Femur (tissue), 1 donor: ENCODE data around the gene GLB1L3.
"Not testable (repeated sequence)": the region's sequence is repeated elsewhere in the genome, so short reads cannot be mapped to it uniquely, and the experiment has no call there.

Source experiments
- DNase-seq: peaks from one replicate; pipeline ENCODE4 v3.0.0-alpha.2; 2017

GLB1L3 gene

DNA sequence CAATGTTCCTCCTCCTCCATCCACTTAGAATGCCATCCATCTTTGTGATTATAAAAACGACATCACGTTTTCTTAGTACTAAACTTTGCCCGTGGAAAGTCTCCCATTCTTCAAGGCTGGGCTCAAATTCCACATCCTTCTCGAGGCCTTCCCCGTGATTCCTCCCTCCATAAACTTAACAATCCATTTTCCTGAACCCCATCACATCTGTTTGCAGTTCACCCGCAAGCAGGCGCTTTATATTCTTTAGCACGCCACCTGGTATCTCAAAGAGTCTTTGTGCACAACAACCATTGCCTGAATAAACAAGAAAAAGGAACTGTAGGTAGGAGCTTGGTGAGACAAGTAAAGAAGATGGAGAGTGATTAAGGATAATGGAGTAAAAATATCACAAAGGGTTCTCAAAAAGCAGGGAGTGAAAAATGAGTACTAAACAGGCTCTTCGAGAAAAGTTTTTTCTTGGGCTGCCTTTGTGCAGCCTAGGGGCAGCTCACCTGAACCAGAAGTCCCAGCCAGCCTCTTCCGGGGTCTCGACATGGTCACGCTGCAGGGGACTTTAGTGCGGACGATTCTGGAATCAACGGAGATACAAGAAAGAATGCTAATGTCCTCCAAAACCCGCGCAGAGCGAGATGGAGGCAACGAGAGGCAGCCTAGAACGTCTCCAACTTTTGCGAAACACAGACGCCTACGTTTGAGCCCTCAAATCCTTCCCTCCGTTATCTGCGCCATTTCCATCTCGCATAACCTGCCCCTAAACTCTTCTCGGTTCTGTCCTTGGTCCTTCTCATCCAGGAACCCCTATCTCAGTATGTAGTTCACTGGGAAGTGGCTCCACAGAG is 23.6 kb upstream of the GLB1L3 start:
- peak; percentile 41 for DNase-seq

DNA sequence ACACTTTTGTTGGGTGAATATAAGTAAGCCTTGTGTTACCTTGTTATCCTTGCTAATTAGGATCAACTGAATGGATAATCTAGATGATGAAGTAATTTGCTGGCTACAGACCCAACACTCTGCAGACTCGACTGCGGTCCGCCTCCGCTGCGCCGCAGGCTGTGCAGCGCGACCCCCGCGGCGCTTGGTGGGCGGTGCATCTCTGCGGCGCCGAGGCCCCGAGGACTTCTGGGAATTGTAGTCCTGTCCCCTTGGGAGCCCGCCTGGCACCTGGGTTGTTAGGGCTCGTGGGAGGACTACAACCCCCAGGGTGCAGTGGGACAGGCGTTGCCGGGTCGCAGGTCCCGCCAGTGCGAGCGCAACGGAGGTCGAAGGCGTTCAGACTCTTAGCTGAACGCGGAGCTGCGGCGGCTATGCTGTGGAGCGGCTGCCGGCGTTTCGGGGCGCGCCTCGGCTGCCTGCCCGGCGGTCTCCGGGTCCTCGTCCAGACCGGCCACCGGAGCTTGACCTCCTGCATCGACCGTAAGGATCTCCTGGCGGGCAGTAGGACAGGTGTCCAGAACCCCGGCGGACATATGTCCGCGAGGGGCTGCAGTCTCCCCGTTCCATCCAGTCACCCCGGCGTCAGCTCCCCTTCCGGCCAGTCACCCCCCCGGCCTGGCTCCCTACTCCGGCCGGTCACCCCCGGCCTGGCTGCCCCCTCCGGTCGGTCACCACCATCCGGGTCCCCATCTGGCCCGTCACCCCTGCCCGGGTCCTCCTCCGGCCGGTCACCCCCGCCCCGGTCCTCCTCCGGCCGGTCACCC is 22.8 kb upstream of the GLB1L3 start, which contains the start of the genes ACAD8 and THYN1:
Gene ACAD8 (plus strand): TSS at position 381 of the 806 bp plus-strand sequence. CDS start 33 bp downstream, at position 414.
Gene THYN1 (minus strand): TSS at position 165 of the 806 bp plus-strand sequence. CDS start 470 bp downstream, outside the sequence.
- peak; percentile 97 for DNase-seq

DNA sequence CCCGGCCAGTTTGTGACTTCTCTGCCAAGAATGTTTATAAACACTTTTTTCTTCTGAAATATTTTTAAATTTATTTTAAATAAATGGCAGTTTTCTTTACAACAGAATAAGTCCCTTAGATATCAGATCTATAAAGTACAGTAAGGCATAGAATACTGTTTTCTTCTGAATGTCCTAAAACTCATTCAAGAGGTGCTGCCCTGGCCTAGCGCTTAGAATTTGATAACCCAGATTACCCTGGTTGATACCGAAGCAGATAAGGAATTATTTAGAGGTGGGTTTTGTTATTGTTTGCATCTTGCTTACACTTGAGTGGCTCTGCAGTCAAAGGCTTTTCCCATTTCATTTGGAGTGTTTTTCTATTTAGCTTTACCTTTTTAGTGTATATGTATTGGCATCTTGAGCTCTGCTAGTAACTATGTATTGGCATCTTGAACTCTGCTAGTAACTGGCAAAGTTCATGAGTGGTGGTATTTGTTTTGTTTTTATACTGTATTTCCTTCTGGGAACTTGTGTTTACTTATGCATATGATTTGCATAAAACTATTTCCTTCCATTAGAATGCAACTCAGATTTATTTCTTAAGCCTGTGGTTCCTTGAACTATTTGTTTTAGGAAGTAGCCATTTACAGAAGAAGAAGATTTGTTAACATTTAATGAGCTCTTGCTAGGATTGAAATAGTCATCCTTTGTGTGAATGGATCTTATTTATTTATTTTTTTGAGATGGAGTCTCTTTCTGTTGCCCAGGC is 21.6 kb upstream of the GLB1L3 start:
- no peak for DNase-seq

DNA sequence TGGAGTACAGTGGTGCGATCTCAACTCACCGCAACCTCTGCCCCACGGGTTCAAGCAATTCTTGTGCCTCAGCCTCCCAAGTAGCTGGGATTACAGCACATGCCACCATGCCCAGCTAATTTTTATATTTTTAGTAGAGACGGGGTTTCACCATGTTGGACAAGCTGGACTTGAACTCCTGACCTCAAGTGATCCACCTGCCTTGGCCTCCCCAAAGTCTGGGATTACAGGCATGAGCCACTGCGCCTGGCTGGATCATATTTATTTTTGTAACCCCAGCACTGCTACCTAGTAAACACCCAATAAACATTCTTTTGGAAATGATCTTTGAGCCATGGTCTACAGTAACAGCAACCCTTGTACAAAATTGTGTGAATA is 21.0 kb upstream of the GLB1L3 start:
- DNase-seq, result not testable (repeated sequence)

DNA sequence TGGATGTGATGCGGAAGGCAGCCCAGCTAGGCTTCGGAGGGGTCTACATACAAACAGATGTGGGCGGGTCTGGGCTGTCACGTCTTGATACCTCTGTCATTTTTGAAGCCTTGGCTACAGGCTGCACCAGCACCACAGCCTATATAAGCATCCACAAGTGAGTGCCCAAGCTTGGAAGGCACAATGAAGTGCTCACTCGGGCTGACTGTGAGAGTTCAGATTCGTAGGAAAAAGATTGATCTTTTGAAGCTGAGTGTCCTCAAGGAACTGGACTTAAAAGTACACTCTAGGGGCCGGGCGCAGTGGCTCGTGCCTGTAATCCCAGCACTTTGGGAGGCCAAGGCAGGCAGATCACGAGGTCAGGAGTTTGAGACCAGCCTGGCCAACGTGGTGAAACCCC is 19.1 kb upstream of the GLB1L3 start:
- DNase-seq, result no peak

DNA sequence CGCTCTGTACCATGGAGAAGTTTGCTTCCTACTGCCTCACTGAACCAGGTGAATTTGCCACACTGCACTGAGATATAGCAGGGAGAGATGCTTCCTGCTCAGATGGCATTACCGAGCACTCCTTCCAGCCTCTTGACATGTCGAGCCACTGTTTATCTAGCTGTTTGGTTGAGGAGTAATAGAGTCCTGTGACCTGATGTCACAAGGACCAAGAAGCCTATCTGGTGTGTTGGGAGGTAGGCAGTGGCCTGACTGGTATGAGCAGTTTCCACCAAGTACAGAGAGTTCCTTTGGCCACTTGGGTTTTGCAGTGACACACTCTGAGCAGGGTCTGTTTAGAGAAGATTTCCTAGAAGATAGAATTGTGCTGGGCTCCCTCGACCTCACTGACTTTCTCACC is 17.6 kb upstream of the GLB1L3 start:
- DNase-seq, result no peak

DNA sequence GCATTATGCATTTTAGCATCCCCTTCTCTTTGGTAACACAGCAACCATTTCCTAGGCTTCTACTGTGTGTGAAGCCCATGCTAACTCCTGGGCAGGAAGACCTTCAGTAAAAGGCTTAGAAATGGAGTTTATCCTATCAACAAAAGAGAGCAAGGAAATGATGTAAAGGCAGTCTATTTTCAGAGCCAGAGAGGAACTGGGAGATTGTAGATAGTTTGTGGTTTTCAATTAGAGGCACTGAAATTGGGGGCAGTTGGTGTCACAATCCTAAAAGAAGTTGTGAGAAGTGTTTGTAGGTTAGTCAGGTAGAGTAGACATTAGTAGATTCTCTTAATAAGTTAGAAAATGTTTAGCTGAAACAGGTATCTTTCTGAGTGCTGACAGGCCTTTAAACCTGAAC is 15.7 kb upstream of the GLB1L3 start:
- no peak for DNase-seq

DNA sequence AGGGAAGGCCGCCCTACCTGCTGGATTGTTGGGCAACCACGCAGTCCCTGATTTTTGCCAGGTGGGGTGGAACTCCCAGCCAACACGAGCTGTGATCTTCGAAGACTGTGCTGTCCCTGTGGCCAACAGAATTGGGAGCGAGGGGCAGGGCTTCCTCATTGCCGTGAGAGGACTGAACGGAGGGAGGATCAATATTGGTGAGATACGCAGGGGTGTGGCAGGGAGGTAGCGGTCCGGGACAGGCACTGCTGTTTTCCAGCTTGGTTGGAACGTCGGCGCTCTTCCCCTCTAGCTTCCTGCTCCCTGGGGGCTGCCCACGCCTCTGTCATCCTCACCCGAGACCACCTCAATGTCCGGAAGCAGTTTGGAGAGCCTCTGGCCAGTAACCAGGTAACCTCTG is 15.2 kb upstream of the GLB1L3 start:
- no peak for DNase-seq

DNA sequence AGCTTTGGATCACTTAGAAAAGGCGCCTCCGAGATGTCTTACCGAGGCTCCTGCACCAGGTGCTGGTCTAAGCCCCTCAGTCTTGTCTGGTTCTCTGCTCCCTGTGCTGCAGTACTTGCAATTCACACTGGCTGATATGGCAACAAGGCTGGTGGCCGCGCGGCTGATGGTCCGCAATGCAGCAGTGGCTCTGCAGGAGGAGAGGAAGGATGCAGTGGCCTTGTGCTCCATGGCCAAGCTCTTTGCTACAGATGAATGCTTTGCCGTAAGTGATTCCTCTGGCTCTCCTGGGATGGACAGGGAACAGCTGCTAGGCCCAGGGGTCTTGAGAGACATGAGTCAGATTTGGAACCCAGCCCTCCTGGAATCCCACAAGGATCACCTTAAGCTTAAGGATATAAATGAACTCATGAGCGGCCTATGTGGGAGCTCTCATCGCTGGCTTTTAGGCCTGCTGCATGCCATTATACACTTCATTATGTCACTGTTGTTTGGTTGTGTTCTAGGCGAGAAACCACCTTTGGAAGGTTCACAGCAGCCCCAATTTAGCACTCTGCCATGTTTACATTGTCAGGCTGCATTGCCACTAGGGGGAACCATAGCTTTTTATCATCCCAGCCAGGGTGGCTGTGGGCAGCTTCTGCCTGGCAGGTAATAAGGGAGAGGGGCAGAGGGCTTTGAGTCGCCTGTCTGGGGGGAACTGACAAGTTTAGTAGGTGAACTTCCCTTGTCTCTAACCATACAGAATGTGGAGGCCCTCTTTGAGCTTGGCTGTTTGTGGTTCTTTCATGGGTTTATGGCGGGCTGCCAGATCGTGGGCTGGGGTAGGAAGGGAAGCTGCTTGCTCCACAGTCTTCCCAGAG is 14.3 kb upstream of the GLB1L3 start:
- peak; percentile 34 for DNase-seq

DNA sequence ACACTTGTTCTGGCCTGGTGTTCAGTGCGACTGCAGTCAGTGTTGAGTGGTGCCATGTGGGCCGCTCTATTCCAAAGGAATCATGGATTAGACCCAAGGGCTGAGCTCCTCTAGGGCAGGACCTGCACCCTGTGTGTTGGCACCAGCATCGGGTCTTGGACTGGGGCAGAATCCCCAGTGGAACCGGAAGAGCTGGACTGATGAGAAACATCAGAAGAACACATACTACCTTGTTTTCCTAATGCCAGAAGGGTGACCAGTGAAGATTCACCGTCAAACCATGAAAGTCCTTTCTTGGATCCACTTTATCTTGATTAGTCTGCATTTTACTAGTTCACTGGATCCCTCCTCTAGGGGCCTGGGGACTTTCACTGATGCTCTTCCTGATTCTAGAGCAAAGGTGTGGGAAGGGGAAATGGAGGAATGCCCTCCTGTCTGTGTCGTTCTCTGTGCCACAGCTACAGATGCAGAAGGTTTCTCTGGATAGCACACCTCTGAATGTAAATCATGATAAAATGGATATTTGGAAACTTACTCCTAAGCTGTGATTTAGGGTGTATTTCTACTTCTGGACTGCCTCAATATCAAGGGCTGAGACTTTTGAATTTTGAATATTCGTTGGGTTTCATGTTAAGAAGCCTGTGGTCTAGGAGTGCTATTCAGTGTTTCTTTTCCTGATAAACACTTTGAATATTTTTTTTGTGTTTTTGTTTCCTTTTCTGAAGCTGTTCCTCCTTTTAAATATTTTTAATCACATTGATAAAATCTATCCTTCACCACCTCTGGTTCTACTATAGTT is 11.0 kb upstream of the GLB1L3 start:
- no peak for DNase-seq

DNA sequence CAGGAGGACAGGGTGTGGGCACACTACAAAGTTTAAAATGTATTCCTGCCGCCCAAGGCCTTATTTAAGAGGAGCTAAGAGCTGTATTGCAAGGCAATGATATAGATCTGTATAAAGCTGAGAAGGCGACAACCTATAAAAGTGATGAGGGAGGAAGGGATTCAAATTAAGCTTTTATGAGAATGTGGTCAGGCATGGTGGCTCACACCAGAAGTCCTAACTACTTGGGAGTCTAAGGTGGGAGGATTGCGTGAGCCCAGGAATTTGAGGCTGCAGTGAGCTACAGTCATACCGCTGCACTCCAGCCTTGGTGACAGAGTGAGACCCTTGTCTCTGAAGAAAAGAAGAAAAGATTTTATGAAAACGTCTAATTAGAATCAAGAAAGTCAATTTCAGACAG is 9.7 kb upstream of the GLB1L3 start:
- DNase-seq, result no peak

DNA sequence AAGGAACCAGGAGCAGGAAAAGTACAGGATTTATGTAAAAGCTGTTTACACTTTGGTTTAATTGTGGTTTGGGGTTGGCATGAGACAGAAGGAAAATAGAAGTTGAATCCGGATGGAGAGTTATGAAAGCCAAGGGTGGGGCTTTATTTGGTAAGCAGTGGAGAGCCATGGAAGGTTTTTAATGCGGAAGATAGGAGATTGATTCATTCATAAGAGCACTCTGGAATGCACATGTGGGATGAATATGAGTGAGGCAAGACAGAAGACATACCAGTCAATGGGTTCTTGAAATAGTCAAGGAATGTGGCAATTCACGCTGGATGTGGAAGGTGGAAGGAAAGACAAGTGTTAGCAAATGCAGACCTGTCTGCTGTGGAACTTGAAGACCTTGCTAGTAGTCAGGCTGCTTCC is 9.3 kb upstream of the GLB1L3 start:
- DNase-seq, result no peak

DNA sequence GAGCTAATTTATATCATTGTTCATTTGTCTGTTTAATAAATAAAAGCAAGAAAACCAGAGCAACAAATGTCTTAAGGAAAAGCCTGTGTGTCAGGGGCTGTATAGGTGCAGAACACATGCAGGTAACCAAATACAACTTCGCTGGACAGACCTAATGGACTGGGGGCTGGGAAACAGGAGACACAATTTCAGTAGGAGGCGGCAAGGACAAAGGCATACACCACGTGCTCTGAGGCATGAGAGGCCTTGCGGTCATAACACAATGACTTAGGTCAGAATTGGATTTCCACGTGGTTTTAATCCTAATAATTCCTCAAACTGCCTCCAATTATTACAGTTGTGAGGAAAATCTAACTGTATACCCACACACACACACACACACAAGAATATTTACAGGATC is 8.7 kb upstream of the GLB1L3 start:
- DNase-seq, result no peak

DNA sequence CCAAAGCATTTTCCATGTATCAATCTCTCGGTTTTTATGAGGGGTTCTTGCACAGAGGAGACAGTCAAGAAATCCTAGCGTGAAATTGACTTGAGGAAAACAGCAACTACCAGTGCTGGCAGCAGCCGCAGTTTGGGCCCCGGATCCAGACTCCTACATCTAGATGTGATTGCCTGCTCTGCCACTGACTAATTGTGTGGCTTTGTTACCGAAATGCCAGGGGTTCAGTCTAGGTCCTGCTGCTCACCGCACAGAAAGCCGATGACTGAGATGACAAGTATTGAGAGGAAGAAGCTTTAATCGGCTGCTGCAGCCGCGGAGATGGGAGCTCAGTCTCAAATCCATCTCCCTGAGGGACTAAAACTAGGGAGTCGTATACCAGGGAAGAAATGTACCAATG is 8.2 kb upstream of the GLB1L3 start:
- DNase-seq, result no peak

DNA sequence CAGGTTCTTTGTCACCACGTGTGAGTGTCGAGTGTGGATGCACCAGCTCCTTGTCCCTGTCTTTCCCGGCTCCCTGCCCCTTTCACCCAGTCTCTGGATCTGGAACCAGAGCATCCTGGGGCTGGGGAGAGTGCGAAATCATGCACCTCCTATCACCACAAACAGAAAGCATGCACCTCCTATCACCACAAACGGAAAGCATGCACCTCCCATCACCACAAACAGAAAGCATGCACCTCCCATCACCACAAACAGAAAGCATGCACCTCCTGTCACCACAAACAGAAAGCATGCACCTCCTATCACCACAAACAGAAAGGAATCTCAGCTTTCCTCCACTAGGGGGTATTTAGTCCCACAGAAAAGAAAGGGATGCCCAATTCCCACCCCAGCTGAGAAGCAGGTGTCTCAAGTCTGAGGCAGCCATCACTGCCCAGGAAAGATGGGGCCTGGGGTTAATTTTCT is 5.9 kb upstream of the GLB1L3 start:
- no peak for DNase-seq

DNA sequence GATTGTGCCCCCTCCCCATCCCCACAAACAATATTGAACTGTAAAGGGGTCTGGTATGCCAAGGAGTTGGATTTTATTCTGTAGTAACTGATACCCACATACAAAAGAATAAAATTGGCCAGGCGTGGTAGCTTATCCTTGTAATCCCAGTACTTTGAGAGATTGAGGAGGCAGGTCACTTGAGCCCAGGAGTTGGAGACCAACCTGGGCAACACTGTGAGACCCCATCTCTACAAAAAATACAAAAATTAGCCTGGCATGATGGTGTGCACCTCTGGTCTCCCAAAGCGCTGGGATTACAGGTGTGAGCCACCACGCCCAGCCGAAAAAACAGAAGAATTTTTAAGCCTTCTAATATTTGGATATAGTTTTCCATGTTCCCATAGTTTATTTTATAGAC is 4.2 kb upstream of the GLB1L3 start:
- DNase-seq, result no peak

DNA sequence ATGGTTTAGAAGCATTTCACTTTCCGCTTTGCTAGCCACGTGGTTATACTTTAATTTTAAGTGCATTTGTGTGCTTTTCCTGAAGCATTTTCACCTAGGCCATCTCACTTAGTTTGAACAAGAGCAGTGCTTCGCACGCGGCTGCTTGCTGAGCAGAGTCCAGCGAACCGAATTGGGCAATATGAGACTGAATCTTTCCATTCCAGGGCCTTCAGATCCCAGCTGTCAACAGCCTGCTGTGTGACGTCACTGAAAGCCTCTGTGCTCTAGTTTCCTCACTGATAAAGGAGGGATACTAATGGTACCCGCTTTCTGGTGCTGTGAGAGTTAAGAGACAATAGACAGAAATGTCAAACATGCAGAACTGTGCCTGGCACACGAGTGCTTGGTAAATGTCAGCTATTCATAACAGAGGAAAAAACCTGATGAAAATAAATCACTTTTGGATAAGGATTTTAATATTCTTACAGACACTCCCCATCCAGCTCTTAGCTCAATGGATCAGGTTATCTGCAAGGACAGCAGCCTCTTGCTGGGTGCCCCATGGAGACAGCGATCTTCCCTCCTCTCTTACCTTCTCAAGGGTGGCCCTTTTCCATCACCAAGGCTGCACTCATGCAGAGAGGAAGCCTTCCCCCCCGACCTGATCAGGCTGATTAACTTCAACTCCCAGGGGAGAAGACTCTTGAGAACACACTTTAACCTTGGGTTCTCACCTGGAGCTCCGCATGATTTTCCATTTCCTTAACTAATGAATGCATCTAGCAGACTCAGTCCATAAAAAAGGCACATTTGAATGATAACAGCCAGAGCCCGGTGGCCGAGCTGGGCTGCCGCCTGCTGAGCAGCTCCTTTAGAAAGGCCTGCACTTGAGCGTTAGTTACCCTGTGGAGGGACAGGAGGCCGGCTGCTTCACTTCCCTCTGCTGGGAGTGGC is 3.5 kb upstream of the GLB1L3 start:
- DNase-seq, result no peak

DNA sequence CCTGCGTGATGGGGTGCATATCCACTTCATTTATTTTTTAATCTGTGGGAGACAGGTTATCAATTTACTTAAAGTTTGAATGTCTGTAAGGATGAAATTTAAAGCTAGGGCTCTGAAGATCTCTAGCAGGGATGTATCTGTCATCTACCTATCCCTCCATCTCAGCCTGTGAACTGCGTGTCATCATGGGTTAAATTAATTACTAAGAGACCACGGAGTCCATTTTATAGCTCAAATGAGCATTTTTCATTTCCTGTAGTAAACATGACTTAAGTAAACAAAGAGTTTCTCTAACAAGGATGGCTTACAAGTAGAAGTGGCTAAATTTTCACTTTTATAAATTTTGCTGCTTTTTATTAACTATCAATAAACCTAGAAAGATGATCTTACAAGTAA is 2.9 kb upstream of the GLB1L3 start:
- DNase-seq, result no peak

DNA sequence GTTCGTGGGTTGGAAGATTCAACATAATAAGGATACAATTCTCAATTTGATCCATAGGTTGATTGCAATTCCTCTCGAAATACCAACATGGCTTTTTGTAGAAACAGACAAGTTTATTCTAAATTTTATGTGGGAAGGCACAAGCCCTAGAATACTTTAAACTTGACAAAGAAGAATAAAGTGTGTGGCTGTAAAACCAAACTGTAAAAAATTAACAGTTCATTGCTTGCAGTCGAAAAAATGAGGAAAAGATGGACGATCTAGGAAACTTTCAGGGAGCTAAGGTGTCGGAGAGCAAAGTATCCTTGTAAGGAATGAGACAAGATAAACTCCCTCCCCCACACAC is 1.0 kb upstream of the GLB1L3 start:
- no peak for DNase-seq
